B cell (primary cell): ENCODE measurements around the gene NUP58. TPM values are rescaled to one million over a fixed set of nuclear protein-coding genes. Genes with fewer than 3 reads are reported as not detected.
"Not testable (repeated sequence)": the region's sequence is repeated elsewhere in the genome, so short reads cannot be mapped to it uniquely, and the experiment has no call there.

Experiments
- ATAC-seq: fragments of 200-7000 bp; cut with Tn5 transposase; one replicate; pipeline ENCODE4 v1.10.0; 2021; ENCODE audit warnings: low read depth, mild to moderate bottlenecking, moderate number of reproducible peaks, moderate library complexity
- CTCF ChIA-PET: fragments of 350-600 bp; sonication (Branson Sonifier 250); formaldehyde crosslinking; loops from one replicate; lab custom pipeline; 2021; ENCODE audit warnings: antibody characterized with exemption, inconsistent platforms; lab: Charles Lee
- POLR2A ChIA-PET: fragments of 350-600 bp; sonication (Branson Sonifier 250); formaldehyde crosslinking; loops from one replicate; lab custom pipeline; 2021; ENCODE audit warnings: antibody characterized with exemption; lab: Charles Lee
- DNase-seq: peaks from one replicate; pipeline ENCODE4 v3.0.0; 2013
- H2AFZ ChIP-seq: 2 replicates; pipeline ENCODE4 v1.6.1; 2012; ENCODE audit warnings: mild to moderate bottlenecking, low read depth, low read length; ENCODE audit not compliant: insufficient read depth, poor library complexity, severe bottlenecking
- H3K27ac ChIP-seq, 2 donors: 1 replicate in 1 of 2; 2 replicates in 1 of 2; pipeline ENCODE4 v1.5.1; 2012 to 2013; ENCODE audit warnings: low read length in 2 of 2, mild to moderate bottlenecking in 2 of 2, moderate library complexity in 1 of 2
- H3K27me3 ChIP-seq, 4 experiments: fragments of 200-600 bp in 1 of 4; sonication (generic) in 1 of 4; replicated peaks in 1 of 4; 1 replicate in 2 of 4; 2 replicates in 2 of 4; pipeline versions ENCODE4 v1.6.1 to v1.7.0; 2013 to 2016; ENCODE audit warnings: low read length in 3 of 4, mild to moderate bottlenecking in 2 of 4, mixed read lengths in 1 of 4, moderate library complexity in 1 of 4; ENCODE audit not compliant: insufficient read depth in 4 of 4, control insufficient read depth in 3 of 4; ENCODE audit errors: control extremely low read depth in 1 of 4
- H3K36me3 ChIP-seq, 2 experiments: replicated peaks in 1 of 2; 1 replicate in 1 of 2; 2 replicates in 1 of 2; pipeline versions ENCODE4 v1.6.1 to v1.7.1; 2013; ENCODE audit warnings: low read length in 1 of 2; ENCODE audit not compliant: insufficient read depth in 2 of 2, control insufficient read depth in 1 of 2; ENCODE audit errors: control extremely low read depth in 1 of 2, extremely low read depth in 1 of 2
- H3K4me1 ChIP-seq, 2 donors: fragments of 200-600 bp in 1 of 2; sonication (generic) in 1 of 2; 1 replicate in 1 of 2; 2 replicates in 1 of 2; pipeline versions ENCODE4 v1.5.1 to v1.6.1; 2013 to 2017; ENCODE audit warnings: low read length in 2 of 2; ENCODE audit not compliant: control insufficient read depth in 2 of 2, insufficient read depth in 2 of 2
- H3K4me2 ChIP-seq: replicated peaks from 2 replicates; pipeline ENCODE3; 2012; ENCODE audit warnings: mild to moderate bottlenecking, low read depth, low read length; ENCODE audit not compliant: poor library complexity, severe bottlenecking
- H3K4me3 ChIP-seq, 5 experiments: fragments of 200-600 bp in 1 of 5; sonication (generic) in 1 of 5; 1 replicate in 3 of 5; 2 replicates in 2 of 5; pipeline versions ENCODE4 v1.5.1 to v1.7.0; 2011 to 2016; ENCODE audit warnings: low read length in 4 of 5, mild to moderate bottlenecking in 4 of 5, low read depth in 2 of 5, control low read depth in 1 of 5, moderate library complexity in 1 of 5; ENCODE audit not compliant: insufficient read depth in 1 of 5; ENCODE audit errors: control extremely low read depth in 1 of 5, extremely low read depth in 1 of 5
- H3K79me2 ChIP-seq: fragments of 200-600 bp; sonication (generic); one replicate; pipeline ENCODE4 v1.6.0; 2016; ENCODE audit warnings: low read length; ENCODE audit not compliant: control insufficient read depth, insufficient read depth
- H3K9ac ChIP-seq: fragments of 200-600 bp; sonication (generic); 2 replicates; pipeline ENCODE4 v1.6.1; 2017; ENCODE audit warnings: mild to moderate bottlenecking, low read length, moderate library complexity
- H3K9me3 ChIP-seq, 3 donors: one replicate each; pipeline versions ENCODE4 v1.6.1 to v1.7.1; 2013; ENCODE audit warnings: low read length in 2 of 3; ENCODE audit not compliant: control insufficient read depth in 2 of 3, insufficient read depth in 1 of 3; ENCODE audit errors: control extremely low read depth in 1 of 3
- H4K20me1 ChIP-seq: 2 replicates; pipeline ENCODE4 v1.6.0; 2012; ENCODE audit warnings: mild to moderate bottlenecking, low read length; ENCODE audit not compliant: insufficient read depth, control insufficient read depth, poor library complexity, severe bottlenecking
- H3K27ac Mint-ChIP-seq: one replicate; pipeline ENCODE4 v1.8.0; 2021; ENCODE audit warnings: mixed read lengths
- H3K27me3 Mint-ChIP-seq: one replicate; pipeline ENCODE4 v1.8.0; 2021; ENCODE audit warnings: mixed read lengths
- H3K4me1 Mint-ChIP-seq: one replicate; pipeline ENCODE4 v1.8.0; 2021; ENCODE audit warnings: mixed read lengths
- H3K4me3 Mint-ChIP-seq: one replicate; pipeline ENCODE4 v1.8.0; 2021; ENCODE audit warnings: mixed read lengths
- H3K9me3 Mint-ChIP-seq: one replicate; pipeline ENCODE4 v1.8.0; 2022; ENCODE audit warnings: mixed read lengths; ENCODE audit not compliant: insufficient read depth
- EZH2 ChIP-seq: IDR thresholded peaks from 2 replicates; pipeline ENCODE4 v1.6.1; 2012; ENCODE audit warnings: borderline replicate concordance, low read depth, mild to moderate bottlenecking, moderate library complexity, low read length; ENCODE audit not compliant: insufficient read depth, poor library complexity, severe bottlenecking
- WGBS: methylation state at CpG from one replicate; pipeline ENCODE4 v1.1.5; 2013; ENCODE audit warnings: missing lambda C conversion rate; ENCODE audit not compliant: insufficient coverage; 5-methylcytosine and 5-hydroxymethylcytosine counted together
- intact Hi-C: fragments of 100-400 bp; cut with micrococcal nuclease; formaldehyde crosslinking; loops from one replicate; pipeline ENCODE4 v1.10.0; 2022
- polyA plus RNA-seq: library from polyadenylated mRNA; depleted of rRNA; stranded (reverse); fragments of >200 nt; gene quantifications from 2 replicates; pipeline ENCODE4 v1.2.3, GENCODE V29; 2012
- total RNA-seq, 2 donors: library from RNA; stranded (reverse); fragments of 120-200 nt in 1 of 2; gene quantifications; 1 replicate in 1 of 2; 2 replicates in 1 of 2; pipeline versions ENCODE4 v1.2.3 to v1.2.4, GENCODE V29; 2013 to 2022
- TF ChIP-seq, protein P1 (sequence below): fragments of 200-600 bp; IDR thresholded peaks from one replicate; pipeline ENCODE4 v1.8.0; 2022; ENCODE audit warnings: antibody characterized with exemption, mild to moderate bottlenecking

The NUP58 gene
- total and polyA plus RNA-seq, 2 donors (not counting 1 experiment from before 2014, with no cell fraction given) = 11.8 to 41.0 TPM

DNA sequence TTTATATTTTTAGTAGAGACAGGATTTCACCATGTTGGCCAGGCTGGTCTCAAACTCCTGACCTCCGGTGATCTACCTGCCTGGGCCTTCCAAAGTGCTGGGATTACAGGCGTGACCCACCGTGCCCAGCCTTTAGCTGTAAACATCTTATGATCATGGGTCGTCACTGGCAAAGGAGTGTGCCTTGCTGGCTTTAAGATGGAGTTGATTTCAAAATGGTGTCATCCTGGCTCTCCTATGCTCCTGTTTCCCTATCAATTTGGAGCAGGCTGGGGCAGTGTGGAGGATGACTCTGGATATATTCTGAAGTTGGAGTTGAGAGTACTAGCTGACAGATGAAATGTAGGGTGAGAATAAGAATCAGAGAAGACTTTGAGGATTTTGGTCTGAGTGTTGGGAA is 51.9 kb downstream of the NUP58 start:
- intact Hi-C loops = no loop called here
- no peak overlapping the region for H2AFZ ChIP-seq
- no peaks in the 10 kb centered on the region for H3K36me3 ChIP-seq
- H3K27ac ChIP-seq = no peak overlapping the region
- Mint-ChIP-seq H3K4me3 (no peak overlapping the region), H3K9me3 (peaks cover 2% of the 10 kb centered on the region), H3K27ac (no peak overlapping the region), H3K27me3 (peaks cover 41% of the 10 kb centered on the region), H3K4me1 (no peaks in the 10 kb centered on the region)
- peaks cover 0 to 5% (median 0%) of the 10 kb centered on the region in 3 donors for H3K9me3 ChIP-seq
- ChIA-PET CTCF (interaction anchor here (0.6 kb wide), 1 partner anchor 29 kb away, joined by 3 read pairs; no protein-coding TSS in a partner anchor), POLR2A (no interaction called here)
- no peak overlapping the region for H3K4me3 ChIP-seq
- WGBS = 94% methylated on average over 4 of the region's 4 CpGs
- H3K4me2 ChIP-seq = no peak overlapping the region
- TF ChIP-seq, protein P1, sequence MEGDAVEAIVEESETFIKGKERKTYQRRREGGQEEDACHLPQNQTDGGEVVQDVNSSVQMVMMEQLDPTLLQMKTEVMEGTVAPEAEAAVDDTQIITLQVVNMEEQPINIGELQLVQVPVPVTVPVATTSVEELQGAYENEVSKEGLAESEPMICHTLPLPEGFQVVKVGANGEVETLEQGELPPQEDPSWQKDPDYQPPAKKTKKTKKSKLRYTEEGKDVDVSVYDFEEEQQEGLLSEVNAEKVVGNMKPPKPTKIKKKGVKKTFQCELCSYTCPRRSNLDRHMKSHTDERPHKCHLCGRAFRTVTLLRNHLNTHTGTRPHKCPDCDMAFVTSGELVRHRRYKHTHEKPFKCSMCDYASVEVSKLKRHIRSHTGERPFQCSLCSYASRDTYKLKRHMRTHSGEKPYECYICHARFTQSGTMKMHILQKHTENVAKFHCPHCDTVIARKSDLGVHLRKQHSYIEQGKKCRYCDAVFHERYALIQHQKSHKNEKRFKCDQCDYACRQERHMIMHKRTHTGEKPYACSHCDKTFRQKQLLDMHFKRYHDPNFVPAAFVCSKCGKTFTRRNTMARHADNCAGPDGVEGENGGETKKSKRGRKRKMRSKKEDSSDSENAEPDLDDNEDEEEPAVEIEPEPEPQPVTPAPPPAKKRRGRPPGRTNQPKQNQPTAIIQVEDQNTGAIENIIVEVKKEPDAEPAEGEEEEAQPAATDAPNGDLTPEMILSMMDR = no peak
- no peak for TF ChIP-seq EZH2
- no peaks in the 10 kb centered on the region for H3K4me1 ChIP-seq
- no peaks in the 10 kb centered on the region for H3K27me3 ChIP-seq
- no peaks in the 10 kb centered on the region for H4K20me1 ChIP-seq
- no peaks in the 10 kb centered on the region for H3K79me2 ChIP-seq
- no peak for DNase-seq
- ATAC-seq = no peak
- H3K9ac ChIP-seq = no peak overlapping the region

DNA sequence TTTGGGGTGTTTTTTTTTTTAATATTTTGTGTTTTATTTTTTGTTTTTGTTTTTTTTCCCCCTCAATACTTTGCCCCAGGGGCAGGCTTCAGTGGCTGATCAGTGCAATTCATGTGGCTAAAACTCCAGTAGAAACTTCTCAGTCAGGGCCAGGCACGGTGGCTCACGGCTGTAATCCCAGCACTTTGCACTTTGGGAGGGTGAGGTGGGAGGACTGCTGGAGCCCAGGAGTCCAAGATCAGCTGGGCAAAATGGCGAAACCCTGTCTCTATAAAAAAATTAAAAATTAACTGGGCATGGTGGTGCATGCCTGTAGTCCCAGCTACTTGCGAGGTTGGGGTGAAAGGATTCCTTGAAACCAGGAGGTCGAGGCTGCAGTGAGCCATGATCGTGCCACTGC is 53.0 kb downstream of the NUP58 start:
- Histone ChIP-seq H3K27ac (no peak overlapping the region), H3K4me3 (no peak overlapping the region), H3K9me3 (peaks cover 0 to 5% (median 0%) of the 10 kb centered on the region in 3 donors), H3K27me3 (no peaks in the 10 kb centered on the region), H3K4me2 (no peak overlapping the region), H3K79me2 (no peaks in the 10 kb centered on the region), H3K36me3 (no peaks in the 10 kb centered on the region), H3K9ac (no peak overlapping the region), H3K4me1 (no peaks in the 10 kb centered on the region), H2AFZ (no peak overlapping the region), H4K20me1 (no peaks in the 10 kb centered on the region)
- Mint-ChIP-seq H3K4me1 (no peaks in the 10 kb centered on the region), H3K27me3 (peaks cover 41% of the 10 kb centered on the region), H3K4me3 (no peak overlapping the region), H3K27ac (no peak overlapping the region), H3K9me3 (peaks cover 2% of the 10 kb centered on the region)
- no peak for DNase-seq
- 100% methylated on average over 2 of the region's 6 CpGs for WGBS
- ChIA-PET CTCF (no interaction called here), POLR2A (no interaction called here)
- no peak for ATAC-seq
- intact Hi-C loops = no loop called here
- TF ChIP-seq, protein P1 = no peak
- no peak for TF ChIP-seq EZH2

DNA sequence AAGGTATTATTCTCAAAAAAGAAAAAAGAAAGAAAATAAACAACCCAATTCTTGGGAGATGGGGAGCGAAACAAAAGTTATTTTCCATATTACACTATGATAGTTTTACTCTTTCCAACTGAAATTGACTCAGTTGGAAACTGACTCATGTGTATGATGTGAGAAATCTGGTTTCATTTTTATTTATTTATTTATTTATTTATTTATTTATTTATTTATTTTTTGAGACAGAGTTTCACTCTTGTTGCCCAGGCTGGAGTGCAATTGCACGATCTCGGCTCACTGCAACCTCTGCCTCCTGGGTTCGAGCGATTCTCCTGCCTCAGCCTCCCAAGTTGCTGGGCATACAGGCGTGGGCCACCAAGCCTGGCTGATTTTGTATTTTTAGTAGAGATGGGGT is 59.0 kb downstream of the NUP58 start:
- H3K9me3 ChIP-seq, H3K4me2 ChIP-seq, H3K4me1 Mint-ChIP-seq, ATAC-seq, DNase-seq, H3K9ac ChIP-seq, H3K27me3 ChIP-seq, H3K4me1 ChIP-seq, H3K4me3 ChIP-seq, H2AFZ ChIP-seq, H3K36me3 ChIP-seq, H3K4me3 Mint-ChIP-seq, CTCF ChIA-PET, H3K27ac ChIP-seq, intact Hi-C loops, H3K9me3 Mint-ChIP-seq, POLR2A ChIA-PET, H3K79me2 ChIP-seq, H4K20me1 ChIP-seq, H3K27ac Mint-ChIP-seq: not testable (repeated sequence)
- H3K27me3 Mint-ChIP-seq = peaks cover 18% of the 10 kb centered on the region
- WGBS = 98% methylated on average over 5 of the region's 6 CpGs
